GM19099 (cell line): ENCODE measurements around the gene AMHR2.

Source experiments
- POLR2A ChIP-seq: IDR thresholded peaks from 3 replicates; pipeline ENCODE4 v1.6.1; 2011; ENCODE audit warnings: low read depth; ENCODE audit not compliant: insufficient read length; ENCODE audit errors: extremely low read depth

The AMHR2 gene

DNA sequence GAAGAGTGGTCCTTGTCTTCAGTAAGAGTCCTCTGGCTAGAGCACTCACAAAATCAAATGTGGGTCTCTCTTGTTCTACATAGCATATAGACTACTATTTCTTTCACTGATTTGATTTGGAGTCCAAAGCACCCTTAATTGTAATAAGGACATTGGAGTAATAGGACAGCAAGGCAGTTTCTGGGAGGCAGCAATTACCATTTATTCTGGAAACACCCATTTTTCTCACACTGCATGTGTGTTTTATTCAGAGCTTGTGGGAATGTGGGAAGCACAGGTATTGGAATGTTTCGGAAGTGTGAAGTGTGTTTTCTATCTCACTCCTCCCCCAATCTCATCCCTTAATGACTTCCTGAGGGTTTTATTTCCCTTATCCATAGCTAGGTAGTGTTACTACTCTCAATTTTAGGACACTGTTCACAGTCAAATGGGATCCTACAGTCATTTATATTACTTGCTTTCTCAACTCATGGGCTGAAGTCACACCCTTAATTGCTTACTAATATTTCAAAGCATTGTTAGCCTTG lies 48.5 kb downstream of the AMHR2 start:
- TF ChIP-seq POLR2A: no peak

DNA sequence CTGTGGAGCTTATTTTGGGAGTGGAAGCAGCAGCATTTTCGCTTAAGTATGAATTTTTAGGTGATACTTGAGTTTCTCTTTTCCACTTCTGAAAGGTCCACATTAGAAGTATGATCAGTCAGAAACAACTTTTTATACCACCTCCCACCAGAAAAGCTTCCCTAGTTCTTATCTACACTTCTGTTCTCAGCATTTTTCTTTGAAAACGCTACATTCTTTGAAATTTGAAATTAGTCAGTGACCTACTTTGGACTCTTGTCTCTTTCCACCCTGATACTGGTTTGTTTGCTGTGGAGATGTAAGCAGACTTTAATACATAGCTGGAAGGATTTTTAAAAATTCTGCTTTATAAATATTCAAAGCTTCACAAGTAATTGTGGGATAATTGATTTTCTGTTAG lies 50.4 kb downstream of the AMHR2 start:
- no peak for TF ChIP-seq POLR2A

DNA sequence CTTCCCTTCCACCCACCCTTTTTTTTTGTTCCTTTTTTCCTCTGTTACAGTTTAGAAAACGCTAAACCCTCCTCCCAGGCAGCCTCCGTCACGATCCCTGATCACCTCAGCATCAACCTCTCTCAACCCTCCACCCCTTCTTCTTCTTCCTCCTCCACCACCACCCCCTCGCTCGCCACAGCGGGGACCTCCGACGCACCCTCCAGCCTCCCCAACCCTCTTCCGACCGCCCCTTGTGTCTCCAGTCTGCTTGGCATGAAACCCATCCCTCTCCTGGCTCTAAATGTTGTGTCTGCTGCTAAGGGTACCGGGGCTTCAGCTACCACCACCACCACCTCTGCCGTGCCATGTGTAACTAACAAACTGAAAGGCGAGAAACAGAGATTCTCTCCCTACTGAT lies 51.2 kb downstream of the AMHR2 start:
- TF ChIP-seq POLR2A: no peak

DNA sequence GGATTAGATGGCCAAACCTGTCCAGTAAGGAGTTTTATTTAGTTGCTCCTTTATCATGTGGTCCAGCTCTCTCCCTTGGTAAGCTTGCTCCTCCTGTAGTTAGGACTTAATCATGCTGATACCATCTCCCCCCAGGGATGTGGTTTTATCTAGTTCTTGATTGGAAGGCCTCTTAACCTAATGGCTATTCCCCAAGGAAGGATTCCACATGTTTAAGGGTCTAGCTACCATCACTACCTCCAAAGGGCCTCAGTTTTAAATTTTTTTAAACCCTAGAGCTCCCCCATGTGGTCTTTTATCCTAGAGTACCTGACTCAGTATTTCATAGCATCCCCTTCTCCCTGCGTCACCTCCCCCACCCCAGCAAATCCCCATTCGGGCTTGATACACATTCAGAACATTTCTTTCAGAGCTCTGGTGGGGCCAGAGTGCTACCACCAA lies 53.1 kb downstream of the AMHR2 start:
- peak; percentile 29 for TF ChIP-seq POLR2A

DNA sequence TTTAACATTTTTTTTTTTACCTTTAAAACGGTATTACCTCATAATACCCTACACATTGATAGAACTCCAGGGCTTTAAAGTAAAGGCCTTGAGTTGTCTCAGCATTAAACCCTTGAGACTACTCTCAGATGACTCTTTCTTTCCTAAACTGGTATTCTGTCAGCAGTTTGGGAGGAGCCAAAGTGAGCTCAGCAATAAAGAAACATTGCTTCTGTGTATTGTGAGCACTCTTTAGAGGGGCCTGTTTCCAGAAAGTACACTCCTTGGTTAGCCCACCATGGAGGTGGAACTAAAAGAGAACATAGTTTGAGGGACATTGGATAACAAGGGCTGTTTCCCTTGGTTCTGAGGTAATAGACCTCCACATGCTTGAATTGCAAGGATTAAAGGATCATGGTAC lies 55.2 kb downstream of the AMHR2 start:
- TF ChIP-seq POLR2A: peak; percentile 7

DNA sequence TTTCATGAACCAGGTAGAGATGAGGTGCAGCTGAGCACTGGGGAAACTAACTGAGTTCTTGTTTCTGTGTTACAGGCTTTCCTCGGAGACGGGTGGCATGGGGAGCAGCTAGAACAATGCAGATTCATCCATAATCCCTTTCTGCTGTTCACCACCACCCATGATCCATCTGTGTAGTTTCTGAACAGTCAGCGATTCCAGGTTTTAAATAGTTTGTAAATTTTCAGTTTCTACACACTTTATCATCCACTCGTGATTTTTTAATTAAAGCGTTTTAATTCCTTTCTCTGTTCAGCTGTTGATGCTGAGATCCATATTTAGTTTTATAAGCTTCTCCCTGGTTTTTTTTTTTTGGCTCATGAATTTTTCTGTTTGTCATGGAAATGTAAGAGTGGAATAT lies 55.7 kb downstream of the AMHR2 start:
- peak; percentile 6 for TF ChIP-seq POLR2A

DNA sequence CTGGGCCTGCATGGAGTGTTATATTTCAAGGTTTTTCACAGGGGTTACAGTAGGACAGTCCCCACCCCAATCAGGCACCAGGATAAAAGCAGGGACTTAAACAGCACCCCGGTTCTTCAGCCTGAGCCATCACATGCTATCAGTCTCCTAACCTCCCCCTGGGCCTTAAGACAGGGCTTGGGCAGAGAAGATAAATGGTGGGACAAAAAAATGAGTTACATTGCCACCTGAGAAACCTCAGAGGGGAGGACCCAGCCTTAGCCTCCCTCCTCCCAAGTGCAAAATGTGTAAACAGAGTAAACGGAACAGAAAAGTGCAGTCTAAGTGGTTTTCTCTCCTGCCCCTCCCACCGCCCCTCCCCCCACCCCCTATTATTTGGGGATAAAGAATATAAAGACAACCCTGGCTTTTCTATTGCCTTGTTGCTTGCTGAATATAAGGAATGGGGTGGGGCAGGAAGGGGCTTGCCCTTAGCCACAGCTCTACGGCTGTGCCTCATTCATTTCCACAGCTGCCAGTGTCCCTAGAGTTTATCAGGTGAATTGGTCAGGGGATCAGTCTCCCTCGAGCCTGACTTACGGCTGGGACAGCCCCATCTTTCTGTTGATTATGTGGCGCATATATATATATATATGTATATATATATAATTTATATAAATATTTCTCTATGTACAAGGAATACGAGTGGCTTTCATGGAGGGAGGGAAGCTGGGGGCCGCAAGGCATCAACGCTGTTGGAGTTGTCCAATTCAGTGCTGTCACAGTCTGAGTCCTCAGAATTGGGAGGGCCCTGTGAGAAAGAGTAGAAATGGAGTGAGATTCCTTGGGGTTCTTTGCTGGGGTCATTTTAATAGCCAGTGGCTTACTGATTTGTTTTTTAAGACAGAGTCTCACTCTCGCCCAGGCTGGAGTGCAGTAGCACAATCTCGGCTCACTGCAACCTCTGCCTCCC lies 57.1 kb downstream of the AMHR2 start:
- TF ChIP-seq POLR2A: no peak
